Measurements from ENCODE around the gene RHOB. TPM values are rescaled to one million over a fixed set of nuclear protein-coding genes. Genes with fewer than 3 reads are reported as not detected.

Gene RHOB
- total RNA-seq, 1 donor from 2014 or later, result 1,771 TPM

GRCh38 chr2:20480913-20481312, 34.0 kb downstream of the RHOB start:
- H3K4me3 ChIP-seq, result no peak overlapping the region
- H3K27ac ChIP-seq, result no peak overlapping the region
- intact Hi-C loops (cut with DNase I), result no loop called here
- no peaks in the 10 kb centered on the region for H3K27me3 ChIP-seq
- TF ChIP-seq POLR2A (IDR thresholded peaks at IDR 0.05) (no peak), CTCF (IDR thresholded peaks at IDR 0.05) (no peak), POLR2AphosphoS5 (IDR thresholded peaks at IDR 0.05; ENCODE audit: insufficient read depth in 1 of 2, low read depth in 1 of 2) (no peak)
- DNase-seq (ENCODE audit: extremely low spot score in 2 of 2), result no peak
- H3K36me3 ChIP-seq, result no peaks in the 10 kb centered on the region
- peaks cover 38% of the 10 kb centered on the region for H3K4me1 ChIP-seq
- H3K9me3 ChIP-seq, result no peaks in the 10 kb centered on the region

DNA sequence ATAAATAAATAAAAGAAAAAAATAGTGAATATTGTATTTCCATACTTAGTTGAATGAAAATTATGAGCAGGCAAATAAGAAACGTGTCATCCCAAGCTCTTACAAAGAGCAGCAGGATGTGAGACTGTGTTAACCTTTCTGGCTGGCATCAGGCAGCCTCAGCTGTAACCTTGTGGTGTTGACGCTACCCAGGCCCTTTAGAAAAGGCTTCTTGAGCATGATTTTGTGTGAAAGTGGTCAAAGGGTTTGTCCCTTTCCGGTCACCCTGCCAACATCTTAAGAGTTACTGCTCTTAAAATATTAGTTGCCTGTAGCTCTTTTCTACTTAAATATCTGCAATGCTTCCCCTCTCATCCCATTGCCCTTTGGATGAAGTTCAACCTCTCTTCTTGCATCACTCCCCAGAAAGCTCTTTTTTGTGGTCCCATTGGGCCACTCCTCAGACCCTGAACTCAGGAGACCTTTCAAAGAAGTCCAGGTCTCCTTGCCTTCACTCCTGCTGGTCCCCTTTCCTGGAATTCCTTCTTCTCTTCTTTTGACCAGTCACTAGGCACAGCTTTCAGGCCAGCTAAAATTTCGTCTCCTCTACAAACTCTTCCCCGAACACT, 35.0 kb downstream of the RHOB start:
- no peak overlapping the region for H3K4me3 ChIP-seq
- TF ChIP-seq POLR2A (IDR thresholded peaks at IDR 0.05) (no peak), CTCF (IDR thresholded peaks at IDR 0.05) (no peak), POLR2AphosphoS5 (IDR thresholded peaks at IDR 0.05; ENCODE audit: insufficient read depth in 1 of 2, low read depth in 1 of 2) (no peak)
- H3K27ac ChIP-seq, result peak overlapping the region; percentile 89
- H3K4me1 ChIP-seq, result peaks cover 38% of the 10 kb centered on the region
- H3K27me3 ChIP-seq, result no peaks in the 10 kb centered on the region
- no peaks in the 10 kb centered on the region for H3K36me3 ChIP-seq
- intact Hi-C loops (cut with DNase I), result no loop called here
- no peaks in the 10 kb centered on the region for H3K9me3 ChIP-seq
- DNase-seq (ENCODE audit: extremely low spot score in 2 of 2), result peak in 1 of 2 donors; percentile 91

- no peaks in the 10 kb centered on the region for H3K9me3 ChIP-seq
- H3K27ac ChIP-seq, result peak overlapping the region; percentile 89
- TF ChIP-seq POLR2A (IDR thresholded peaks at IDR 0.05), result no peak
- TF ChIP-seq POLR2AphosphoS5 (IDR thresholded peaks at IDR 0.05; ENCODE audit: insufficient read depth in 1 of 2, low read depth in 1 of 2), result no peak
- no peak for TF ChIP-seq CTCF (IDR thresholded peaks at IDR 0.05)
- no peak for DNase-seq (ENCODE audit: extremely low spot score in 2 of 2)
- H3K4me3 ChIP-seq, result no peak overlapping the region
- H3K27me3 ChIP-seq, result no peaks in the 10 kb centered on the region
- no peaks in the 10 kb centered on the region for H3K36me3 ChIP-seq
- intact Hi-C loops (cut with DNase I), result no loop called here
- peaks cover 38% of the 10 kb centered on the region for H3K4me1 ChIP-seq
These were observed 35.9 kb downstream of the RHOB start for GRCh38 chr2:20482725-20483124.

- Histone ChIP-seq H3K9me3 (no peaks in the 10 kb centered on the region), H3K27ac (peak overlapping the region; percentile 89), H3K4me1 (peaks cover 38% of the 10 kb centered on the region), H3K36me3 (no peaks in the 10 kb centered on the region), H3K27me3 (no peaks in the 10 kb centered on the region), H3K4me3 (no peak overlapping the region)
- intact Hi-C loops (cut with DNase I), result no loop called here
- peak; percentile 93 to 98 for DNase-seq (ENCODE audit: extremely low spot score in 2 of 2)
- TF ChIP-seq POLR2AphosphoS5 (IDR thresholded peaks at IDR 0.05; ENCODE audit: insufficient read depth in 1 of 2, low read depth in 1 of 2), result peak in 1 of 2 donors; percentile 43
- TF ChIP-seq CTCF (IDR thresholded peaks at IDR 0.05), result no peak
These were observed 36.5 kb downstream of the RHOB start for GRCh38 chr2:20483194-20483895.

DNA sequence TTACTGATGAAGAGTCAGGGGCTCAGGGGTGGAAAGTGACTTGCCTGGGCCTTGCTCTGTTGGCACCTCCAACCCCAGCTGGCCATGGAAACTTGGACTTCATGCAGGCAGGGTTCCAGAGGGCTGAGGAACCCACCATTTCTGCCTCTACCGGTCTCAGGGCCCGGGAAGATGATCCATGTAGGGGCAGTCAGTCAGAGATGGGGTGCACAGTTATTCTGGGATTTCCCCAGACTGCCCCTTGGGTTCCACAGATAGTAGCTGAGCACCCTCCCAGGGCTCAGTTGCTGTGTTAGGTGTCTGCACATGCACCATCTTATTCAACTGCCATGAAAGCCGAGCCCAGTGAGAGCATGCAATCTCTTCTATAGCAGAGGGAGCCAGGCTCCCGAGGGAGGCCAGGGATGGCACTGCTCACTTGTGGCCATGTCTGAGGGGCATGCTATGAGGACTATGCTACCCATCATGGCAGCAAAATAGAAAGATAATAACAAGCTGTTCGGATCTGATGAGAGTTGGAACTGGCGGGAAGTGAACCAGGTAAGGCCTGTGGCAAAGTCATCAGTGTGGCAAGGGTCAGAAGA, 37.3 kb downstream of the RHOB start:
- Histone ChIP-seq H3K4me1 (peaks cover 38% of the 10 kb centered on the region), H3K4me3 (no peak overlapping the region), H3K27ac (peak overlapping the region; percentile 89), H3K9me3 (no peaks in the 10 kb centered on the region), H3K36me3 (no peaks in the 10 kb centered on the region), H3K27me3 (no peaks in the 10 kb centered on the region)
- no peak for TF ChIP-seq POLR2AphosphoS5 (IDR thresholded peaks at IDR 0.05; ENCODE audit: insufficient read depth in 1 of 2, low read depth in 1 of 2)
- no peak for TF ChIP-seq CTCF (IDR thresholded peaks at IDR 0.05)
- TF ChIP-seq POLR2A (IDR thresholded peaks at IDR 0.05), result no peak
- intact Hi-C loops (cut with DNase I), result no loop called here
- DNase-seq (ENCODE audit: extremely low spot score in 2 of 2), result peak; percentile 84 to 87
